Prostate gland (tissue), 2 donors: Measurements from ENCODE around the gene PMS1. TPM values are rescaled to one million over a fixed set of nuclear protein-coding genes. Genes with fewer than 3 reads are reported as not detected.

Experiments
- DNase-seq: peaks from one replicate; pipeline ENCODE4 v3.0.0-alpha.2; 2019; ENCODE audit warnings: low spot score
- H3K27ac ChIP-seq, 2 donors: fragments of 200-600 bp; sonication (generic); 2 replicates each; pipeline ENCODE4 v1.5.1; 2017 to 2019
- H3K27me3 ChIP-seq: fragments of 200-600 bp; sonication (generic); replicated peaks from 2 replicates; pipeline ENCODE4 v1.5.1; 2019; ENCODE audit not compliant: insufficient read depth
- H3K36me3 ChIP-seq, 2 donors: fragments of 200-600 bp; sonication (generic); 1 replicate in 1 of 2; 2 replicates in 1 of 2; pipeline versions ENCODE4 v1.5.1 to v1.8.1; 2017 to 2019
- H3K4me1 ChIP-seq: fragments of 200-600 bp; sonication (generic); replicated peaks from 2 replicates; pipeline ENCODE4 v1.5.1; 2019
- H3K4me3 ChIP-seq, 2 donors: fragments of 200-600 bp; sonication (generic); 2 replicates each; pipeline ENCODE4 v1.5.1; 2017 to 2019
- H3K9me3 ChIP-seq: fragments of 200-600 bp; sonication (generic); 2 replicates; pipeline ENCODE4 v1.5.1; 2017
- POLR2A ChIP-seq: fragments of 450-650 bp; IDR thresholded peaks from one replicate; pipeline ENCODE4 v1.6.1; 2016; ENCODE audit warnings: antibody characterized with exemption, mild to moderate bottlenecking
- POLR2AphosphoS5 ChIP-seq: sonication (generic); formaldehyde crosslinking; IDR thresholded peaks from one replicate; pipeline ENCODE4 v1.6.1; 2017; ENCODE audit warnings: antibody characterized with exemption
- WGBS: methylation state at CpG from one replicate; pipeline ENCODE4 v1.1.5; 2018; 5-methylcytosine and 5-hydroxymethylcytosine counted together
- intact Hi-C: fragments of 100-400 bp; cut with DNase I; formaldehyde crosslinking; loops from one replicate; pipeline ENCODE4 v1.14.2; 2022
- total RNA-seq, 2 donors: library from RNA; depleted of rRNA; stranded (reverse); fragments of >200 nt; gene quantifications; one replicate each; pipeline ENCODE4 v1.1.0, GENCODE V29; 2016
- TF ChIP-seq, protein P1 (sequence below), 4 experiments: fragments of 200-600 bp in 2 of 4; fragments of 450-650 bp in 2 of 4; sonication (generic) in 2 of 4; IDR thresholded peaks; 1 replicate in 3 of 4; 2 replicates in 1 of 4; pipeline ENCODE4 v1.5.1; 2016 to 2019; ENCODE audit warnings: antibody characterized with exemption in 4 of 4, mild to moderate bottlenecking in 2 of 4, moderate library complexity in 2 of 4

PMS1 gene
- total RNA-seq, 2 donors from 2014 or later = 22.3 to 23.8 TPM

DNA sequence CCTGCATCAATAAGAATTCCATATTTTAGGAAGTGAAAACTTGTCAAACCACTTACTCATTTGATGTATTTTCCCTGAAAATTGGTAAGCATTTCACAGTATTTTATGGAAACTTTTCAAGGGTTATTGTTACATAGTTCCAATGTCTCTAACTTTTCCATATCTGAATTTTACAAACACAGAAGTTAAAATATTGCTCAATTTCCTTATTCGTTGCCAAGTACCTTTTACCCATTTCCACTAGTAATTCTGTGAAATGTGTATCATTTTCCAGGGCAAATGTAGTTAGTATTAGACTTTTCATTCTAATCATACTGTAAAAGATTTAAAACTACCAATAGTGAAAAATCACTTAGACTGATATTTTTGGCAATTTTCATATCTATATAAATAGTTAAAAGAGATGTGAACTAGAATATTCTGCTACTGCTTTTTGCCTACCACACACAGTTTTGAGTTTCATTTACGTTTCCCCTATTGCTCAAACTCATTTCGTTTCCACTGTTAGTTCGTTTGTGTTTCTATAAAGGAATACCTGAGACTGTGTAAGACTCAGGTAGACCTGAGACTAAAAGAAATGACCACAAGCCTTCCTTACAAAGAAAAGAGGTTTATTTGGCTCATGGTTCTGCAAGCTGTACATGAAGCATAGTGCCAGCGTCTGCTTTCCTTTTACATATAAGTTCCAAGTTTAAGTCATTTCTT, 86.3 kb downstream of the PMS1 start:
- Histone ChIP-seq H3K36me3 (no peaks in the 10 kb centered on the region), H3K27me3 (no peaks in the 10 kb centered on the region), H3K27ac (no peak overlapping the region), H3K4me3 (no peak overlapping the region), H3K9me3 (no peaks in the 10 kb centered on the region), H3K4me1 (no peaks in the 10 kb centered on the region)
- intact Hi-C loops = no loop called here
- TF ChIP-seq POLR2A (no peak), POLR2AphosphoS5 (no peak)
- TF ChIP-seq, protein P1, sequence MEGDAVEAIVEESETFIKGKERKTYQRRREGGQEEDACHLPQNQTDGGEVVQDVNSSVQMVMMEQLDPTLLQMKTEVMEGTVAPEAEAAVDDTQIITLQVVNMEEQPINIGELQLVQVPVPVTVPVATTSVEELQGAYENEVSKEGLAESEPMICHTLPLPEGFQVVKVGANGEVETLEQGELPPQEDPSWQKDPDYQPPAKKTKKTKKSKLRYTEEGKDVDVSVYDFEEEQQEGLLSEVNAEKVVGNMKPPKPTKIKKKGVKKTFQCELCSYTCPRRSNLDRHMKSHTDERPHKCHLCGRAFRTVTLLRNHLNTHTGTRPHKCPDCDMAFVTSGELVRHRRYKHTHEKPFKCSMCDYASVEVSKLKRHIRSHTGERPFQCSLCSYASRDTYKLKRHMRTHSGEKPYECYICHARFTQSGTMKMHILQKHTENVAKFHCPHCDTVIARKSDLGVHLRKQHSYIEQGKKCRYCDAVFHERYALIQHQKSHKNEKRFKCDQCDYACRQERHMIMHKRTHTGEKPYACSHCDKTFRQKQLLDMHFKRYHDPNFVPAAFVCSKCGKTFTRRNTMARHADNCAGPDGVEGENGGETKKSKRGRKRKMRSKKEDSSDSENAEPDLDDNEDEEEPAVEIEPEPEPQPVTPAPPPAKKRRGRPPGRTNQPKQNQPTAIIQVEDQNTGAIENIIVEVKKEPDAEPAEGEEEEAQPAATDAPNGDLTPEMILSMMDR (IDR thresholded peaks at IDR 0.05) = no peak
- 90% methylated on average over 5 of the region's 5 CpGs for WGBS
- DNase-seq = no peak

- WGBS = 92% methylated on average over 8 of the region's 8 CpGs
- Histone ChIP-seq H3K27me3 (no peaks in the 10 kb centered on the region), H3K9me3 (no peaks in the 10 kb centered on the region), H3K27ac (no peak overlapping the region), H3K4me3 (no peak overlapping the region), H3K4me1 (no peaks in the 10 kb centered on the region), H3K36me3 (no peaks in the 10 kb centered on the region)
- TF ChIP-seq, protein P1 (IDR thresholded peaks at IDR 0.05) = no peak
- TF ChIP-seq POLR2AphosphoS5 (no peak), POLR2A (no peak)
- intact Hi-C loops = no loop called here
- no peak for DNase-seq
Measured at GRCh38 chr2:189873696-189874095, 89.4 kb downstream of the PMS1 start.

DNA sequence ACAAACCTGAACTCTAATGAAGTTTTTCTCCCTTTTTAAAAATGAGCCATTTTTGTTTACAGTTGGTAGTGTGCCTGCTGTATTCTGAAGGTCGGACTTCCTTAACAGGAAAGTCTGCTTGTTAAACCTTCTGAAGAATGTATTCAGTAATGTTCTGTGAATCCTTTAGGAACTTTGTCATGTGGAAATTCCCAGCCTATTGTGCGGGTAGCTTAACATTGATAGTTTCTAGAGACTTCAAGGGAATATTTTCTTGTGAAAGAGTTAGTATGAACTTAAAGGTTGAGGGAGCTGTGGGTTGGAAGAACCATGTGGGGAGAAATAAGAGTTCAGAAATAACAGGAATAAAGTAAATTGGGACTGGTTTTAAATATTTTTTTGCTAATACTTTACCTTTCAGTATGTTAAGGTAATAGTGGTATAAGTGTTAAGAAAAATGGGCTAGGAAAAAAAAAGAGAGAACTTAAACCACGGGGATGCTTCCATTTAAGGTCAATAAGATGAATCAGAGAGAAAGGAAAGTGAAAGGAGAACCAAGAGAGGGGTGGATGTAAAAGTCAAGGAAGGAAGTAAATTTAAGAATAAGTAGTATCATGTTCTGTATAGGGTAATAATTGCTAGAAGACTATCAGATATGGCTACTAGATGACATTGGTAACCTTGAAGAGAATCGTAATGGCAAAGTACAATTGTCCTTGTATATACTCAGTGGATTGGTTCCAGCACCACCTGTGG, 90.5 kb downstream of the PMS1 start:
- Histone ChIP-seq H3K27me3 (no peaks in the 10 kb centered on the region), H3K4me3 (no peak overlapping the region), H3K4me1 (no peaks in the 10 kb centered on the region), H3K27ac (no peak overlapping the region), H3K36me3 (no peaks in the 10 kb centered on the region), H3K9me3 (no peaks in the 10 kb centered on the region)
- DNase-seq = no peak
- WGBS = 81% methylated on average over 4 of the region's 4 CpGs
- intact Hi-C loops = no loop called here
- TF ChIP-seq, protein P1 (IDR thresholded peaks at IDR 0.05) = no peak
- TF ChIP-seq POLR2A = no peak
- TF ChIP-seq POLR2AphosphoS5 = no peak

GRCh38 chr2:189876271-189876670, 92.0 kb downstream of the PMS1 start:
- no peak overlapping the region for H3K4me3 ChIP-seq
- no peaks in the 10 kb centered on the region for H3K27me3 ChIP-seq
- no peaks in the 10 kb centered on the region for H3K4me1 ChIP-seq
- WGBS = 54% methylated on average over 2 of the region's 2 CpGs
- no peak for DNase-seq
- TF ChIP-seq, protein P1 (IDR thresholded peaks at IDR 0.05) = no peak
- TF ChIP-seq POLR2AphosphoS5 = no peak
- no peak overlapping the region for H3K27ac ChIP-seq
- no peaks in the 10 kb centered on the region for H3K9me3 ChIP-seq
- H3K36me3 ChIP-seq = no peaks in the 10 kb centered on the region
- intact Hi-C loops = no loop called here

- 91% methylated on average over 8 of the region's 8 CpGs for WGBS
Measured at GRCh38 chr2:189879716-189880081, 95.4 kb downstream of the PMS1 start.

More at GRCh38 chr2:189879716-189880081, 95.4 kb downstream of the PMS1 start:
- H3K27ac ChIP-seq = no peak overlapping the region
- no peaks in the 10 kb centered on the region for H3K9me3 ChIP-seq
- TF ChIP-seq POLR2A = no peak
- no peak for TF ChIP-seq POLR2AphosphoS5
- TF ChIP-seq, protein P1 (IDR thresholded peaks at IDR 0.05) = no peak
- H3K4me1 ChIP-seq = no peaks in the 10 kb centered on the region
- intact Hi-C loops = no loop called here
- no peak for DNase-seq
- no peaks in the 10 kb centered on the region for H3K27me3 ChIP-seq
- no peak overlapping the region for H3K4me3 ChIP-seq
- H3K36me3 ChIP-seq = no peaks in the 10 kb centered on the region
